HUES64 (cell line): ENCODE measurements around the gene COL11A1.
"Not testable (repeated sequence)": the region's sequence is repeated elsewhere in the genome, so short reads cannot be mapped to it uniquely, and the experiment has no call there.

Experiments used
- H3K27ac ChIP-seq: 2 replicates; pipeline ENCODE4 v1.7.0; 2013; ENCODE audit warnings: low read depth, low read length, inconsistent platforms
- H3K27me3 ChIP-seq: 2 replicates; pipeline ENCODE4 v1.6.1; 2013; ENCODE audit warnings: mild to moderate bottlenecking, low read length; ENCODE audit not compliant: insufficient read depth
- H3K36me3 ChIP-seq: 2 replicates; pipeline ENCODE4 v1.6.1; 2013; ENCODE audit warnings: mild to moderate bottlenecking, low read length; ENCODE audit not compliant: insufficient read depth
- H3K4me1 ChIP-seq: 2 replicates; pipeline ENCODE4 v1.6.1; 2013; ENCODE audit warnings: mild to moderate bottlenecking, low read length, moderate library complexity; ENCODE audit not compliant: insufficient read depth
- H3K4me3 ChIP-seq: 2 replicates; pipeline ENCODE4 v1.5.1; 2013; ENCODE audit warnings: mild to moderate bottlenecking, low read length, moderate library complexity
- H3K9ac ChIP-seq: 2 replicates; pipeline ENCODE4 v1.6.1; 2013; ENCODE audit warnings: mild to moderate bottlenecking, low read depth, low read length
- H3K9me3 ChIP-seq: 2 replicates; pipeline ENCODE4 v1.6.1; 2013; ENCODE audit warnings: low read depth, low read length; ENCODE audit not compliant: insufficient read depth
- WGBS: fragments of 150-250, 120-280 bp; methylation state at CpG from one replicate; pipeline ENCODE4 v1.1.7; 2013; ENCODE audit warnings: missing lambda C conversion rate; 5-methylcytosine and 5-hydroxymethylcytosine counted together

The COL11A1 gene

GRCh38 chr1:102837551-102837950, 270.8 kb downstream of the COL11A1 start:
- no peaks in the 10 kb centered on the region for H3K27me3 ChIP-seq
- no peaks in the 10 kb centered on the region for H3K36me3 ChIP-seq
- no peaks in the 10 kb centered on the region for H3K4me1 ChIP-seq
- no peak overlapping the region for H3K4me3 ChIP-seq
- no peak overlapping the region for H3K27ac ChIP-seq
- 97% methylated on average over 1 of the region's 1 CpG for WGBS
- H3K9me3 ChIP-seq: no peaks in the 10 kb centered on the region
- no peak overlapping the region for H3K9ac ChIP-seq

DNA sequence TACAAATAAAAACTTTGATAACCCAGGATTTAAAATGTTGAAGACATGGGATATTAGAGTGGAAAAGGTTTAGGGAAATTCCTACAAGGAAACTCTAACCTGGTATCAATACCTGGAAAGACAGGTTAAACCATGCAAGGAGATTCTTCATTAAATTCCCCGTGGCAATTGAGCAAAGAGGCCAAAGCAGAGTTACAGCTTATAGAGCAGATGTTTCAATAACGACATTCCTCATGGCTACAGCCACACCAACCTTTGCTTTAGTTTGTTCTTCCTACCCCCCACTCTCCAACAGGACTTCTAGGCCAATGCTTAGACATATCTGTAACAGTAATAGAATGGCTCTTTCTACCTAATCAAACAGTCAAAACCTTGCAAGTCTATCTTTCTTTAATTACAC, 271.3 kb downstream of the COL11A1 start:
- Histone ChIP-seq H3K36me3 (no peaks in the 10 kb centered on the region), H3K27me3 (no peaks in the 10 kb centered on the region), H3K4me1 (no peaks in the 10 kb centered on the region), H3K4me3 (no peak overlapping the region), H3K9ac (no peak overlapping the region), H3K27ac (no peak overlapping the region), H3K9me3 (no peaks in the 10 kb centered on the region)
- WGBS: 93% methylated on average over 2 of the region's 2 CpGs

DNA sequence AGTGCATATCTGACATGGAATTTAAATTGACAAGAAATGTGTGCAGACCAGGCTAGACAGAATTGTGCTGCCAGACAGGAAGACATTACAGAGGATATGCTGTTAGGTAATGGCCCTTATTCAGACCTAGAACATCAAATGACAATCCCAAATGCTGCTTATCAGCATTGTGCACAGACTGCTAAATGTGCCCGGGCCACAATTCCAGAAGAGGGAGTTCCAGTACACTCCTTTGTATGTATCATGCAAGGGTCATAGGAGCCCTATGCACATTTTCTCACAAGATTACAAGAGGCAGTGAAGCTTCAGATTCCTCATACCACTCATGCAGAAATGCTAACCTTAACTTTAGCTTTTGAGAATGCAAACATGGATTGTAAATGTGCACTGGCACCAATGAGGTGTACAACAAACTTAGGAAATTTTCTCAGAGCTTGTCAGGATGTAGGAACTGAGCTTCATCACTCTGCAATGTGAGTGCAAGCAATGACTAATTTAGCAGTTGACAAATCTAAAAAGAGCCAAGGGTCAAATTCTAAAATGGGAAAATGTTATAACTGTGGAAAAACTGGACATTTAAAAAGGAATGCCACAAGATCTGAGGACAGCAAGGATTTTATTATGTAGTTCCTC, 273.5 kb downstream of the COL11A1 start:
- H3K36me3 ChIP-seq: no peaks in the 10 kb centered on the region
- no peak overlapping the region for H3K9ac ChIP-seq
- no peak overlapping the region for H3K4me3 ChIP-seq
- no peaks in the 10 kb centered on the region for H3K9me3 ChIP-seq
- no peaks in the 10 kb centered on the region for H3K27me3 ChIP-seq
- WGBS: 88% methylated on average over 1 of the region's 1 CpG
- H3K4me1 ChIP-seq: no peaks in the 10 kb centered on the region
- no peak overlapping the region for H3K27ac ChIP-seq

DNA sequence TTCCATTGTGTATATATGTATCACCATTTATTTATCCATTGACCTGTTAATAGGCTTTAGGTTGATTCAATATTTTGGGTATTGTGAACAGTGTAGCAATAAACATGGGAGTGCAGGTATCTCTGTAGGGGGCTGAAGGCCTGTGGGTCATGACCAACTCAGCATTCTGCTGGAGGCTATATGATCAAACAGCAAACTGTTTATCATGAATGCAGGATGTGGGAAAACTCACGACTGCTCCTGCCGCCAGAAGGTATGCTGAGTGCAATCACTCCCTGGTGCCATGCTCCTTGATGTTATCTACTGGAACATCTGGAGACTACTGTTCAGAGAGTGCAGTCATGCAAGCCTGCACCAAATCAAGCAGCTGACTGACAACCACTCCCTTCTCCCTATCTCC, 275.2 kb downstream of the COL11A1 start:
- no peak overlapping the region for H3K27ac ChIP-seq
- H3K9me3 ChIP-seq: no peaks in the 10 kb centered on the region
- 89% methylated on average over 2 of the region's 2 CpGs for WGBS
- no peak overlapping the region for H3K4me3 ChIP-seq
- no peaks in the 10 kb centered on the region for H3K4me1 ChIP-seq
- no peaks in the 10 kb centered on the region for H3K36me3 ChIP-seq
- H3K9ac ChIP-seq: no peak overlapping the region
- no peaks in the 10 kb centered on the region for H3K27me3 ChIP-seq

DNA sequence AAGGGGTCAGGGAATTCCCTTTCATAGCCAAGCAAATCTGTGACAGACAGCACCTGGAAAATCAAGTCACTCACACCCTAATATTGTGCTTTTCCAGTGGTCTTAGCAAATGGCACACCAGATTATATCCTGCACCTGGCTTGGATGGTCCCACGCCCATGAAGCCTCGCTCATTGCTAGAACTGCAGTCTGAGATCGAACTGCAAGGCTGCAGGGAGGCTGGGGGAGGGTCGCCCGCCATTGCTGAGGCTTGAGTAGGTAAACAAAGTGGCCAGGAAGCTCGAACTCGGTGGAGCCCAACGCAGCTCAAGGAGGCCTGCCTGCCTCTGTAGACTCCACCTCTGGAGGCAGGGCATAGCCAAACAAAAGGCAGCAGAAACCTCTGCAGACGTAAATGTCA, 281.6 kb downstream of the COL11A1 start:
- not testable (repeated sequence) for H3K9ac ChIP-seq, H3K4me1 ChIP-seq, H3K4me3 ChIP-seq, H3K9me3 ChIP-seq, H3K27ac ChIP-seq, H3K36me3 ChIP-seq, H3K27me3 ChIP-seq
- WGBS: 84% methylated on average over 9 of the region's 9 CpGs
